ENCODE data around the gene UGT2B28.
"Not testable (repeated sequence)": the region's sequence is repeated elsewhere in the genome, so short reads cannot be mapped to it uniquely, and the experiment has no call there.

The UGT2B28 gene

DNA sequence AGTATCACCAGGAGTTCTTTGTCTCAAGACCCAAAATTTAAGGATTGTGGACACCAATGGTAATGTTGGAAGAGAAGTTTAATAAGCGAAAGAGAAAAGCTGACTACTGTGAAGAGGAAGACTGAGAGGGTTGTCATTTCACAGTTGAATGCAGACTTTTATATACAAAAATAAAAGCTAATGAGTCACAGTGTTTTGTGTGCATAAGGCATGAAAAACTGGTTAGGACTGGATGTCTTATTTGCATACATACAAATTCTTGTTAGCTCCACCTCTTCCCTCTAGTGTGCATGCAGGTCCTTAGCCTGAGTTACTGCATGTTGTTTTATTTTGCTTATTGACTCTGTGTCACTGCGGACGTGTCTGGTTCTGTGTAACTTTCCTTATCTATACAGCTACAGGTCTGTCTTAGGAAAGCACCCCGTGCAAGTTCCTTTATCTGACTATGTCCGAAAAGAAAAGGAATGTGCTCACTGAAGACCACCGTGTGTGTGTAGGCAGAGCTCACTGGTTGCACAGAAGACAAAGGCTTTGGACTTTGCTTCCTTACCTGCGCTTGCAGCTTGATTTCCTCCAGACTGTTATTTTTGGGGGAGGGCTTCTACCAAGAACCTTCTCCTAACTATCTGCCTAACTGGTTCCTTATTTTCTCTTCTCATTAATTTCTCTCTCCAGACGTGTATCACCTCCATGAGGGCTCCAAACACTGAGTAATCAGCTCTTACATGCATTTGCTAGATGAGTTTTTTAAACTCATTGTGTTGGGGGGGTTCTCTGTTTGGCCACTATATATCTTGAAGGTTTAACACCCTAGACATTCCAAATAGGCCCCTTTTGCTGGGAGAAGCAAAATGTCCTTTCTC is 63.5 kb downstream of the UGT2B28 start:
- DNase-seq: not testable (repeated sequence)
